ENCODE data around the gene FAM89A.

Gene FAM89A

GRCh38 chr1:231040019-231040799, at the start of gene FAM89A:
Gene FAM89A, minus strand, starts transcription at chr1:231040254. Its CDS starts 43 bp downstream, at chr1:231040211.
- DNase-seq: peak; percentile 82

GRCh38 chr1:231084353-231084752, 44.3 kb upstream of the FAM89A start:
- no peak for DNase-seq

GRCh38 chr1:231079163-231079562, 39.1 kb upstream of the FAM89A start:
- DNase-seq: no peak

DNA sequence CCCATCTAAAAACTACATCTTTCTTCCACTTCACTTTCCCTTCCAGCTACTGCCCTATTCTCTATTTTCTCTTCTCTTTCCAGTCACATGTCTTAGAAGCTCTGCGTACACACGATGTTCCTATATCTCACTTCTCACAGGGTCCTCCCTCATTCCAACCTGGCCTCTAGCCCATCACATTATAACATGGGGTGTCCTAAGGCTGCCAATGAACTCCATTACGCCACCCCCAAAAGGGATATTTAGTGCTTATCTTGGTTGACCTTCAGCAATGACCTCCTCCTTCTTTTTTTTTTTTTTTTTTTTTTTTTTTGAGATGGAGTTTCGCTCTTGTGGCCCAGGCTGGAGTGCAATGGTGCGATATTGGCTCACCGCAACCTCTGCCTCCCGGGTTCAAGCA, 38.2 kb upstream of the FAM89A start:
- DNase-seq: no peak

GRCh38 chr1:231076802-231077201, 36.7 kb upstream of the FAM89A start:
- no peak for DNase-seq

- no peak for DNase-seq
Observed at GRCh38 chr1:231075497-231075896, 35.4 kb upstream of the FAM89A start.

DNA sequence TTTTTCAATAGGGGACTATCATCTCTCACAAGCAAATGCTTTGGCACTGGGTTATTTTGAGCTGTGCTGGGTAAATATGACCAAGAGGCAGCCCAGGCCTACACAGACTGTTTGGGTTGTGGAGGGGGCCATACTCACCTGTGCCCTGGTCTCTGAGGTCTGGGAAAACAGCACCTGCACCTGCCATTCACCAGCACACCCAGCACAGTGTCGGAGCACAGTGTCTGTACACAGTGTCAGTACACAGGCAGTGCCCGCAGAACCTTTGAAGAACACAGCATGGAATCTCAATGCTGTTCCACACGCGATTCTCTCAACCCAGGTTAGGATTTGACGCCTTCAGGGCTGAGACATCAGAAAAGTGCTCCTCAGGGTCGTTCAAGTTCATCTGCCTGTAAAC, 35.0 kb upstream of the FAM89A start:
- DNase-seq: no peak

- DNase-seq: no peak
Observed at GRCh38 chr1:231074046-231074445, 34.0 kb upstream of the FAM89A start.

- DNase-seq: no peak
Observed at GRCh38 chr1:231073331-231073730, 33.3 kb upstream of the FAM89A start.

GRCh38 chr1:231072502-231073094, 32.5 kb upstream of the FAM89A start:
- DNase-seq: no peak

DNA sequence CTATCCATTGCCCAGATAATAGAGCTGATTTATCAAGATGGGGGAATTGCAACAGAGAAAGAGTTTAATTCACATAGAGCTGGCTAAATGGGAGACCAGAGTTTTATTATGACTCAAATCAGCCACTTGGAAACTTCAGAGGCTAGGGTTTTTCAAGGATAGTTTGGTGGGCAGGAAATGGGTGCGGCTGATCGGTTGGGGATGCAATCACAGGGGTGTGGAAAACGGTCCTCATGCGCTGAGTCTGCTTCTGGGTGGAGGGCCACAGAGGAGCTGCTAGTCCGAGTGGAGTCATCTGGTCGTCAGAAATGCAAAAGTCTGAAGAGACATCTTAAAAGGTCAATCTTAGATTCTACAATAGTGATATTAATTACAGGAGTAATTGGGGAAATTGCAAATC, 32.0 kb upstream of the FAM89A start:
- DNase-seq: no peak

DNA sequence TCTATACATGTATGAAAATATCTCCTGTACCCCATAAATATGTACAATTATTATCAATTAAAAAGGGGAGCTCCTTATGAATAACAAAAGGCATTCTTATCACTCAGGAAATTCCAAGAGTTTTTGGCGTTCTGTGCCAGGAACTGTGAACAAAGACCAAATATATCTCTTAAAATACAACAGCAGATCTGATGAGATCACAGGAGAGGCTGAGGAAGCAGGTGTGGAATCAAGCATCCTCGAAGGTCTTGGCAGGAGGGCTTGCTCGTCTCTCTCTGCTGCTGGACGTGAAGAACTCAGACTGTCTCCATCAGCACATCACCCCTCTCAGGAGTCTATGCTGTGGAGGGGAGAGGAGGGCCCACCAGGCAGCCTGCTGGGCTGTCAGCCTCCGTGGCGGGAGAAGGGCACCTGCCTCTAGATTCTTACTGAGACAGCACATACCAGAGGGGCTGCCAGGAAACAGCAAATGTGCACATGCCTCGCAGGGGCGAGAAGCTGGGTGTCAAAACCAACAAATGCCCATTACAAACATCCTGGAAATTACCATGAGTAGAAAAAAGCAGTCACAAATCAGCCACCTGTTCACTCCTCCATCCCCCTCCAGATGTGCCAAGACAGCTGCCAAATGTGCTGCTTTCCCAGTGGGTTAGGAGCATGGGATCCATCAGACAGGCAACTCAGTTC, 30.8 kb upstream of the FAM89A start:
- no peak for DNase-seq

DNA sequence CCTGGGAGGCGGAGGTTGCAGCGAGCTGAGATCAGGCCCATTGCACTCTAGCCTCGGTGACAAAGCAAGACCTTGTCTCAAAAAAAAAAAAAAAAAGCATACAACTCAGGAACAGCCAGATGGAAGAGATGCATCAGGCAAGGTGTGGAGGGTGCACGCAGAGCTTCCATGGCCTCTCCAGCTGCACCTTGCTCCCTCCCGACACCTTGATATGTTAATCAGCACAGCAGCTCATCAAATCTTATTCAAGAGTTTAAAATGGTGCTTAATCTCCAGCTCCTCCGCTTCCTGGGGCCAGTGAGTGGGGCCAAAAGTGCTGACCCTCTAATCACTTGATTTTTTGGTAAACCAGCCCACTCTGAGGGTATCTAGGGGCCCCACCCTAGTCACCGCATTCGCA, 29.3 kb upstream of the FAM89A start:
- DNase-seq: no peak

GRCh38 chr1:231068762-231069161, 28.7 kb upstream of the FAM89A start:
- no peak for DNase-seq

DNA sequence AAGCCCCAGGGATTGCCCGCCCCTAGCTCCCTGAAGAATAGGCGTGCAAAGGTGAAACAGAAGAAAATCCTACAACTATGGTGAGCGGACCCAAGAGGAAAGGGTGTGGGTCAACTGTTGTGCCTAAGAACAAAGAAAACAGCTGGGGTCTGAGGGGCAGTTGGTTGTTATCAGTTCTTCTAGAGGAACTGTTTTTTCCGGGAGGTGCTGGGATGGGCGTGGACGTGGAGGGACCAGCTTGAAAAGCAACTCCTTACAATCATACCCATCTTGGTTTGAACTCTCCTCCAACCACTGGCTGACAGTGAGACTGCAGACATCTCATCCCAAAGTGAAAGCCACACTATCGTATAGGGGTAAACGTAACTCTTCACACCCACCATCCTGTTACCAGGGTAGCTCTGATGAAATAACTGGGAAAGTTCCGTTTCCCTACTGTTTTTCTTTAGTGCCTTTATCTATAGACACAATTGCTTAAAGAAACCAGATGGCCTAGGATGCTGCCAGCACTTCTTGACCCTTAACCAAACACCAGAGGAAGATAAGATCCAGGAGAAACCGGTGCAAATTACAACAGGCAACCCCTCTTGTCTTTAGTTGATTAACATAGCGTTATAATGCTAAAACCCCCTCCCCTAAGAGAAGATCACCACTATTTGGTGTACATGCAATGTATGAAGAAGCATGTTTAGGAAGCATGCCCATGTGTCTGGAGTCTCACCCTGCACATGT, 25.6 kb upstream of the FAM89A start:
- no peak for DNase-seq

GRCh38 chr1:231064418-231064817, 24.4 kb upstream of the FAM89A start:
- DNase-seq: no peak

DNA sequence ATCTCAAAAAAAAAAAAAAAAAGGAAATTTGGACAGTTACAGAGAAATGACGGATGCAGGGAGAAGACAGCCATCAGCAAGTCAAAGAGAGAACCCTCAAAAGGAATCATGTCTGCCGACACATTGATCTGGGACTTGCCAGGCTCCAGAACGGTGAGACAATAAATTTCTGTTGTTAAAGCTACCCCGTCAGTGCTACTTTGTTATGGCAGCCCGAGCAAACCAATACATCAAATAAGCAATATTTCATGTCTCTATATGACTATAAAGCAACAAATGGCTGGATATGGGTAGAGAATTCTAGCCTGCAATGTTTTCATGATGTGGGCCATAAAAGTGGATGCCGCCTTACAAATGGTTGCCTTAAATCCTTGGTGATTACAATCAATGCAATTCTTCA, 23.3 kb upstream of the FAM89A start:
- no peak for DNase-seq

GRCh38 chr1:231062500-231063270, 22.6 kb upstream of the FAM89A start:
- no peak for DNase-seq

DNA sequence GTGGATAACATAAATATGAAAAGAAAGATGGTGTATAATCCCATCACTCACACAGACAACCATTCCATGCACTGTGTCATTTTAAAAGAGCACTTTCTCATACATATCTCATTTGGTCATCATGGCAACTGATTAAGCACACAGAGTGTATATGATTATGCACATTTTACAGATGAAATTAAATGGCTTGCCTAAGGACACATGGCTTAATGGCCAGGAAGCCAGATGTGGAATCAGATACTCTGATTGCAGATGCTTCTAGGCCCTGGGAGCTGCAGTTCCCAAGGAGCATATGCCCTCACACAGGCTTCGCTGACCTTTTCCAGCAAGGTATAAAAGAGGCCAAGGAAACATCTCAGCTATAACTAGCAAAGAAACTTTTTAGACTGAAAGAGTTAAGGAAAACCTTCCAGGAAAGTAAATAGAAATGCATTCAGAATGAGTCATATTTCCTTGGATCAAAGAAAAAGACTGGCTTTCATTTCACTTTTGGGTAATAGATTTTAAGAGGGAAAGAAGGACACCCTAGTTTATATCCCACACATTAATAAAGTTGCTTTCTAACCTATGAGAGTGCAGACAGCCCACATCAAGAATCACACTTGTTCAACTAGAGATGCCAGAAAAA, 19.6 kb upstream of the FAM89A start:
- DNase-seq: no peak

GRCh38 chr1:231058416-231059109, 18.5 kb upstream of the FAM89A start:
- no peak for DNase-seq

- DNase-seq: no peak
Observed at GRCh38 chr1:231057410-231057809, 17.4 kb upstream of the FAM89A start.

DNA sequence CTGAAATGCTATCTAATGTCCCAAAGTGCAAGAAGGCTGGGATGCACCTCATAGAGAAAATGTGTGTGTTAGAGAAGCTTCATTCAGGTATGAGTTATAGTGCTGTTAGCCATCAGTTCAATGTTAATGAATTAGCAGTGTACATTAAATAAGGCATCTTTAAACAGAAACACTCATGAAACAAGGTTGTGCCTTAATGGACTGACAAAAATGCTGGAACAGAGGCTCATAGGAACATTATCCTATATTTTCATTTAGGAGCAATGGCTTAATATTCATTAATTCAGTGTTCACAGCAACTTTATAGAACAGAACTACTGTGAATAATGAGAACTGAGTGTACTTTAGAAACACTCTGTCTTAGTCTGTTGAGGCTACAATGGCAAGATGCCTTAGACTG, 15.2 kb upstream of the FAM89A start:
- no peak for DNase-seq

Data from activated T-cell treated with anti-CD3 and anti-CD28 coated beads, Interleukin-2, amount 50 U/mL, for 1 hour (primary cell).